HepG2 (cell line): Measurements from ENCODE around the gene DNAJC30. TPM values are rescaled to one million over a fixed set of nuclear protein-coding genes. Genes with fewer than 3 reads are reported as not detected.

Experiments used
- ZHX2 ChIP-seq, 2 experiments: sonication (generic) in 1 of 2; formaldehyde crosslinking in 1 of 2; IDR thresholded peaks; 2 replicates each; pipeline versions ENCODE4 v1.6.1 to v1.9.0; 2014 to 2022; ENCODE audit warnings: antibody characterized with exemption in 1 of 2, borderline replicate concordance in 1 of 2, inconsistent platforms in 1 of 2, low read depth in 1 of 2, missing genetic modification reagents in 1 of 2
- ZKSCAN8 ChIP-seq: IDR thresholded peaks from 2 replicates; pipeline ENCODE4 v1.6.1; 2016; ENCODE audit warnings: borderline replicate concordance, missing genetic modification reagents, missing compliant biosample characterization
- ZNF407 ChIP-seq: sonication (generic); formaldehyde crosslinking; IDR thresholded peaks from one replicate; pipeline ENCODE4 v1.5.1; 2020; ENCODE audit warnings: mild to moderate bottlenecking, missing genetic modification reagents; ENCODE audit errors: not compliant biosample characterization
- ZNF556 ChIP-seq: sonication (generic); formaldehyde crosslinking; IDR thresholded peaks from 2 replicates; pipeline ENCODE4 v1.4.0; 2020; ENCODE audit warnings: mild to moderate bottlenecking, missing genetic modification reagents, borderline replicate concordance
- polyA plus RNA-seq, 8 experiments: library from polyadenylated mRNA; depleted of rRNA in 3 of 8; stranded (reverse) in 7 of 8; unstranded in 1 of 8; fragments of >200 nt; fragmentation: Illumina TruSeq in 4 of 8; extraction: Trizol in 4 of 8; gene quantifications; 2 replicates each; pipeline versions ENCODE4 v1.2.1 to v1.2.3, GENCODE V29; 2011 to 2016; ENCODE audit warnings: low read depth in 4 of 8, missing spikeins in 1 of 8, mixed read lengths in 1 of 8; ENCODE audit not compliant: insufficient read depth in 1 of 8
- total RNA-seq, 5 experiments: library from RNA; depleted of rRNA; stranded (reverse); fragments of >200 nt; fragmentation: Illumina TruSeq; extraction: Trizol; gene quantifications; 2 replicates each; pipeline ENCODE4 v1.2.3, GENCODE V29; 2016; ENCODE audit warnings: low read depth in 1 of 5

The DNAJC30 gene
- total and polyA plus RNA-seq, 2 of the 13 experiments (the other 11 are each of a cell fraction or from before 2014, with no cell fraction given) = 3.3 to 3.8 TPM

GRCh38 chr7:73682745-73683055, 553 bp downstream of the DNAJC30 start (continued):
- peak; percentile 14 for TF ChIP-seq ZNF407 (CRISPR knock-in tag)
- no peak for TF ChIP-seq ZHX2 (IDR thresholded peaks at IDR 0.05; ENCODE audit: low read depth)
- 0 out of 2 replicates have a peak, but pooled peaks have one; percentile 18 for TF ChIP-seq ZHX2 (CRISPR knock-in tag; IDR thresholded peaks at IDR 0.05; ENCODE audit: borderline replicate concordance)
- TF ChIP-seq ZKSCAN8 (CRISPR knock-in tag) = no peak
- no peak for TF ChIP-seq ZNF556 (CRISPR knock-in tag)
